ENCODE data around the gene HOXD10. TPM values are rescaled to one million over a fixed set of nuclear protein-coding genes. Genes with fewer than 3 reads are reported as not detected.

HOXD10 gene
- total RNA-seq, 1 donor: not detected

DNA sequence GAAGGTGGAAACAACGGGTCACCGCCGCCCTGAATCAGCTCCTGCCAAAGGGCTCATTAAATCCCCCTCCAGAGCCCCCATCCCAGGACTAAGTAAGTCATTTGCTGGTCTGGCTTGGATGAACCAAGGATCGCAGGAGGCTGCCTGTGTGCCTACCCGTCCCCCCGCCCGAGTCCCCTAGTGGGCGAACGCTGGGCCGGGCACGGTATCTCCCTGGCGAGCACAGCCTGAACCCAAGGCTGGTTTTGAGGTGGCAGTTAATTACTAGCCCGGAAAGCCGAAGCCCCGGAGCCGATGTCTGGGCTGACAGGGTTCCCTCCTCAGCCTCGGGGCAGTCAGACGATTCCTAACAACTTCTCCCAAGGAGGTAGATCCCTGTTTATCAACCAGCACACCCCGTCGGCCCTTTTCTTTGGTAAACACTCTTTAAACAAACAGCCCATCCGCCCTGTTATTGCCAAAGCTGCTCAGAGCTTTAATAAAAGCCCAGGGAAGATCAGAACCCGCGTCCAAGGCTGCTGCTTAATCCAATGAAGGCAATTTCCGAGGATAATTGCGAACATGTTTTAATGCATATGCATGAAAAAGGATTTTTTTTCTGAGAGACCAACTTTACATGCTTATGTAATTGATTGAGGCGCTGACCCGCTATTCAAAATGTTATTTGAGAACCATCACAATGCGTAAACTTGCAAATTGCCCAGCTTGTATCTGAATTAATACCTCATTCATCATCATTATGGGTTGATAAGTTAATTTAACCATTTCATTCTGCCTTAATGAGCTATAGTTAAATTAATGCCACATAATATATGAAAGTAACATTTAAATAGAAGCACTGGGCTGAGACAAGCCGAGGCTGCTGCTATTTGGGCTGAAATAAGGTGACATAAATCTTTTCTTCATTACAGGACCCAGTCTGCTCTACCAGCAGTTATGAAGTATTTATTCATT, 43.4 kb upstream of the HOXD10 start:
- TF ChIP-seq, protein P1, sequence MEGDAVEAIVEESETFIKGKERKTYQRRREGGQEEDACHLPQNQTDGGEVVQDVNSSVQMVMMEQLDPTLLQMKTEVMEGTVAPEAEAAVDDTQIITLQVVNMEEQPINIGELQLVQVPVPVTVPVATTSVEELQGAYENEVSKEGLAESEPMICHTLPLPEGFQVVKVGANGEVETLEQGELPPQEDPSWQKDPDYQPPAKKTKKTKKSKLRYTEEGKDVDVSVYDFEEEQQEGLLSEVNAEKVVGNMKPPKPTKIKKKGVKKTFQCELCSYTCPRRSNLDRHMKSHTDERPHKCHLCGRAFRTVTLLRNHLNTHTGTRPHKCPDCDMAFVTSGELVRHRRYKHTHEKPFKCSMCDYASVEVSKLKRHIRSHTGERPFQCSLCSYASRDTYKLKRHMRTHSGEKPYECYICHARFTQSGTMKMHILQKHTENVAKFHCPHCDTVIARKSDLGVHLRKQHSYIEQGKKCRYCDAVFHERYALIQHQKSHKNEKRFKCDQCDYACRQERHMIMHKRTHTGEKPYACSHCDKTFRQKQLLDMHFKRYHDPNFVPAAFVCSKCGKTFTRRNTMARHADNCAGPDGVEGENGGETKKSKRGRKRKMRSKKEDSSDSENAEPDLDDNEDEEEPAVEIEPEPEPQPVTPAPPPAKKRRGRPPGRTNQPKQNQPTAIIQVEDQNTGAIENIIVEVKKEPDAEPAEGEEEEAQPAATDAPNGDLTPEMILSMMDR (IDR thresholded peaks at IDR 0.05; ENCODE audit: insufficient read depth, low read length): no peak
- no peak overlapping the region for H3K4me3 ChIP-seq (ENCODE audit: low read depth, low read length)
- DNase-seq (ENCODE audit: low read depth): no peak

DNA sequence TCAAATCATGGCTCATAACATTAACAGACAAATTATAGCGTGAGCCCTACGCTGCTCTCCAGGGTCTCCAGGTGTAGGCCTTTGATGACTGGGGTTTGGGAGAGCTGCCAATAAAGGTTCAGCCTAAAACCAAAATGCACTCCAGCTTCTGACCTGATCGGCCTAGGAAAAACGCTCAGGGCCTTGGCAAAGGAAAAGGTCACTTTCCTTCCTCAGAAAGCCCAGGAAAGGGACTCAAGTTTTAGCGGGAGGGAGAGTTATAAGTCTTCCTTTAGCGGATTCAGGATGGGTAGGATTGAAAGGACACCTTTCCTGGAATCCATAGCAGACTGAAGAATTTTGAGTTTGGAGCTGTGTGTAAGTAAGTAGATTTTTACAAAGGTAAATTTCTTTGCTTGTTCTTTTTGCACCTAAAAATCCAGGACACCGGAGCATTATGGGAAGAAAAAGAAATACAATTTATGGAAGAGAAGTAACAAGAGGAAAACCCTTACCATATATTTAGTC, 41.6 kb upstream of the HOXD10 start:
- no peak overlapping the region for H3K4me3 ChIP-seq (ENCODE audit: low read depth, low read length)
- TF ChIP-seq, protein P1 (IDR thresholded peaks at IDR 0.05; ENCODE audit: insufficient read depth, low read length): no peak
- DNase-seq (ENCODE audit: low read depth): no peak

DNA sequence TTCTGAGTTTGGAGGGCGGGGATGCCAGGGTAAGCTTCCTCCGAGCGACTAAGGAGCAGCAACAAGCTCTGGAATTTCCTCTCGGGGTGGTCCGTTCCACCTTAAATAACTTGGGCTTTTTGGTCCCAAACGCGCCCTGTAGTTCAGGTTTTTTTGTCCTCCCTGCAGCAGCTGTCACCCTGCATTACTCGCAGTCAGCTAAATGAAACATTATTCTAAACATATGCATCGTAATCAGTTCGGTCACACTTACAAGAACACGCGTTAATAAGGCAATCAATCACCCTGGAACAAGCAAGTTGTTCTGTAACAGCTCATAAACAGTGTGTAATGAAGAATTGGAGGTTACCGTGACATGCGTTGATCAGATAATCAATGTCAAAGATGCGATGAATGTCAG, 41.1 kb upstream of the HOXD10 start:
- no peak overlapping the region for H3K4me3 ChIP-seq (ENCODE audit: low read depth, low read length)
- TF ChIP-seq, protein P1 (IDR thresholded peaks at IDR 0.05; ENCODE audit: insufficient read depth, low read length): no peak
- no peak for DNase-seq (ENCODE audit: low read depth)

DNA sequence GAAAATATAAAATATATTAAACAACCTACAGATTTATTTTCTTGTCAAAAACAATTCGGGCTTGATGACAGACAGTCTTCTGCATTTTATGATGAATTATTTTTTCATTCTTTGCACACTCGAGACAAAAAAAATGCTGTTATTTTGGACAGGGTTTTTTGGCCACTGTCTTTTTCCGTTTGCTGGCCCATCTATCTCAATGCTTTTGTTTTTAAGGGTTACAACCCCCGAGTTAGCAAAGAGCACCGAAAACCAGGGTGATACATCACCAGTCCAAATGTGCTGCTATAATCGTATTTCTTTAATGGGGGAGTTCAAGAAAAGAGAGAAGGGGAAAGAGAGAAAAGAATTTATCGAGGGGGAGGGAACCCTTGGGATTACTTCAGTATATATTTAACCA, 40.5 kb upstream of the HOXD10 start:
- TF ChIP-seq, protein P1 (IDR thresholded peaks at IDR 0.05; ENCODE audit: insufficient read depth, low read length): no peak
- DNase-seq (ENCODE audit: low read depth): no peak
- H3K4me3 ChIP-seq (ENCODE audit: low read depth, low read length): no peak overlapping the region

DNA sequence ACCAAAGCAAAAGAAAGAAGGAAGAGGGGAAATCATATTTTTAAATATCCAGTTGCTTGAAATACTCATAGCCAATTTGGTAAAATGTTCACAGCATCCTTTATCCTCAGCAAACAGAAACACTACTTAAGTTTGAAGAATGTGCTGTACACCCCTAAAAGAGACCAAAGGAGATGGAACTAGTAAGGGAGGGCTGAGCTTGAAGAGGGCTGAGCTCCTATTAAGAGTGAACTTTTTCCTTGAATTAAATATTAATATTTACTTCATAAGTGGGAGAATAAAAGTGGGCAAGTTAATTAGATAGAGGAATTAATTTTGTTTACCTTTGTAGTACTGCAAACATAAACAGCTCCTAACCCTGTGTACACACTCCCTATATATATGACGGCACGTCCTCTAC, 39.8 kb upstream of the HOXD10 start:
- TF ChIP-seq, protein P1 (IDR thresholded peaks at IDR 0.05; ENCODE audit: insufficient read depth, low read length): no peak

DNA sequence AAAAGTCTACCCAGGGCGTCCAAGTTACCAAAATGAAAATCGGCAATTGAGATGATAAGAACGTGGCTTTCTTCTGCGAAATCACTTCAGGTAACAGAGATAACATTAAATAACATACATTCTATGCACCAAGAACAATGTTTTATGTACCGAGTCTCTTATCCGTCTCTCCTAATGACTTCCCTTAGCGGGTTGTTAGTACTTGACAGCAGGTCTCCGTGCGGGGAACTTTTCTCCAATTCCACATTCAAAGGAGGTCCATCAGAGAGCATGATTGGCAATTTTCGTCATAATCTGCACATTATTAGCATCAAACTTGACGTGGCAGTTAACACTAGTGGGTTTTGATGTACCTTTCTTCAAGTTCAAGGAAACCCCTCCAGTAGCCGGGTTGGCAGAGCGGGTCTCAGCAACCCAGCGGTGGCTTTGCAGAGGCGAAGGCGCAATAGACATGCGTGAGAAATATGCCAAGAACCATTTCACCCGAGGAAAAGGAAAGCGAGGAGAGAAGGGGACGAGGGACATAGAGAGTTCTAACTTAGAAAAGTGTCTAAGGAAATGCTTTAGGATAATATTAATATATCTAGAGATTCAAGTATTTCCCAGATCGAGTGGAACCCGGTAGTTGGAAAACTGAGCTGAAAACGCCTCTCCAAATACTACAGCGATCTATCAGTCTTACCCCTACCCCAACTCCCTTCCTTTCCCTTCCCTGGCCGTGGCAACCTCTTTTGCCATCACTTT, 37.9 kb upstream of the HOXD10 start:
- TF ChIP-seq, protein P1 (IDR thresholded peaks at IDR 0.05; ENCODE audit: insufficient read depth, low read length): no peak
- no peak for DNase-seq (ENCODE audit: low read depth)
- H3K4me3 ChIP-seq (ENCODE audit: low read depth, low read length): no peak overlapping the region

More for the DNA sequence above, 39.8 kb upstream of the HOXD10 start:
- H3K4me3 ChIP-seq (ENCODE audit: low read depth, low read length): no peak overlapping the region
- no peak for DNase-seq (ENCODE audit: low read depth)
